K562 (cell line): ENCODE measurements around the gene LGR6. TPM values are rescaled to one million over a fixed set of nuclear protein-coding genes. Genes with fewer than 3 reads are reported as not detected.

Experiments
- DLX4 ChIP-seq: fragments of 250-450 bp; sonication (Bioruptor Pico); IDR thresholded peaks from 2 replicates; pipeline ENCODE4 v1.6.1; 2021; ENCODE audit warnings: mild to moderate bottlenecking
- LEF1 ChIP-seq: fragments of 450-650 bp; IDR thresholded peaks from 2 replicates; pipeline ENCODE4 v1.6.1; 2016; ENCODE audit warnings: mild to moderate bottlenecking
- NR2F6 ChIP-seq: fragments of 450-650 bp; formaldehyde crosslinking; IDR thresholded peaks from 2 replicates; pipeline ENCODE4 v1.4.0; 2020; ENCODE audit warnings: mild to moderate bottlenecking
- SFPQ ChIP-seq: fragments of 200-400 bp; formaldehyde crosslinking; IDR thresholded peaks from 2 replicates; pipeline ENCODE4 v1.6.1; 2017; ENCODE audit warnings: mild to moderate bottlenecking, low read depth, low read length, moderate library complexity
- TCF3 ChIP-seq: sonication (generic); formaldehyde crosslinking; IDR thresholded peaks from 2 replicates; pipeline ENCODE4 v1.4.0; 2020; ENCODE audit warnings: mild to moderate bottlenecking, missing genetic modification reagents
- TFAP4 ChIP-seq: sonication (generic); formaldehyde crosslinking; IDR thresholded peaks from 2 replicates; pipeline ENCODE4 v1.8.0; 2022; ENCODE audit warnings: missing genetic modification reagents, mild to moderate bottlenecking, moderate library complexity, borderline replicate concordance
- THAP7 ChIP-seq: fragments of 250-450 bp; sonication (Bioruptor Pico); IDR thresholded peaks from 2 replicates; pipeline ENCODE4 v1.5.0; 2021
- ZNF133 ChIP-seq: fragments of 250-450 bp; sonication (Bioruptor Pico); IDR thresholded peaks from 2 replicates; pipeline ENCODE4 v1.4.0; 2020; ENCODE audit warnings: mild to moderate bottlenecking
- ZNF318 ChIP-seq, 2 experiments: fragments of 450-650 bp; IDR thresholded peaks; 2 replicates each; pipeline ENCODE4 v1.6.1; 2016; ENCODE audit warnings: mild to moderate bottlenecking in 2 of 2, borderline replicate concordance in 1 of 2, low read depth in 1 of 2, moderate library complexity in 1 of 2
- ZNF639 ChIP-seq, 2 experiments: fragments of 200-800 bp in 1 of 2; sonication (Bioruptor generic) in 1 of 2; sonication (generic) in 1 of 2; formaldehyde crosslinking in 1 of 2; IDR thresholded peaks in 1 of 2; conservative IDR thresholded peaks in 1 of 2; 2 replicates each; pipeline versions ENCODE4 v1.5.0 to v1.6.1; 2016 to 2020; ENCODE audit warnings: missing compliant biosample characterization in 1 of 2, missing genetic modification characterization in 1 of 2, missing genetic modification reagents in 1 of 2
- polyA plus RNA-seq, 8 experiments: library from polyadenylated mRNA; depleted of rRNA in 4 of 8; stranded (reverse) in 5 of 8; unstranded in 3 of 8; fragments of >200 nt; fragmentation: Nextera tagmentation in 2 of 8; fragmentation: Illumina TruSeq in 1 of 8; extraction: Ambion mirVana in 2 of 8; extraction: Trizol in 1 of 8; gene quantifications; 2 replicates each; pipeline versions ENCODE4 v1.2.1 to v1.2.3, GENCODE V29; 2011 to 2014; ENCODE audit warnings: inconsistent platforms in 1 of 8, missing spikeins in 1 of 8
- total RNA-seq, 7 experiments: library from RNA; depleted of rRNA in 6 of 7; stranded (reverse); fragments of >200 nt in 6 of 7; fragmentation: Illumina TruSeq in 2 of 7; extraction: Trizol in 2 of 7; gene quantifications; 2 replicates each; pipeline versions ENCODE4 v1.2.1 to v1.2.3, GENCODE V29; 2011 to 2021; ENCODE audit warnings: low replicate concordance in 1 of 7

Gene LGR6
- total and polyA plus RNA-seq, 9 of the 15 experiments (the other 6 are each of a cell fraction or from before 2014, with no cell fraction given): 0.01 to 0.54 (median 0.17) TPM; not detected in 1

GRCh38 chr1:202162418-202163280 lies 30.9 kb upstream of the LGR6 start (continued):
- TF ChIP-seq DLX4 (CRISPR knock-in tag): no peak
- no peak for TF ChIP-seq ZNF639 (CRISPR knock-in tag; conservative IDR thresholded peaks at IDR 0.05 in 1 of 2, IDR thresholded peaks at IDR 0.05 in 1 of 2)
- TF ChIP-seq ZNF133: 0 out of 2 replicates have a peak, but pooled peaks have one; percentile 2
- TF ChIP-seq TFAP4 (CRISPR knock-in tag): peak; percentile 37; the same call in 1 of the 2 replicates
- no peak for TF ChIP-seq NR2F6 (CRISPR knock-in tag)
- TF ChIP-seq SFPQ: no peak
- TF ChIP-seq THAP7: no peak
- no peak for TF ChIP-seq TCF3 (CRISPR knock-in tag)
- peak; percentile 15; the same call in 1 of the 2 replicates for TF ChIP-seq LEF1
- no peak for TF ChIP-seq ZNF318 (IDR thresholded peaks at IDR 0.05; ENCODE audit: borderline replicate concordance in 1 of 2, low read depth in 1 of 2)
